CD14-positive monocyte (primary cell): ENCODE data around the gene ALOX5. TPM values are rescaled to one million over a fixed set of nuclear protein-coding genes. Genes with fewer than 3 reads are reported as not detected.

Source experiments
- DNase-seq, 3 donors: peaks; one replicate each; pipeline ENCODE4 v3.0.0-alpha.2; 2011 to 2022
- H2AFZ ChIP-seq: 2 replicates; pipeline ENCODE4 v1.6.0; 2012; ENCODE audit warnings: mild to moderate bottlenecking, low read depth, low read length, inconsistent platforms; ENCODE audit not compliant: insufficient read depth, poor library complexity, severe bottlenecking
- H3K27ac ChIP-seq, 2 donors: 1 replicate in 1 of 2; 2 replicates in 1 of 2; pipeline ENCODE4 v1.5.1; 2012 to 2013; ENCODE audit warnings: low read length in 2 of 2, control low read depth in 1 of 2, inconsistent platforms in 1 of 2, low read depth in 1 of 2, mild to moderate bottlenecking in 1 of 2
- H3K27me3 ChIP-seq, 2 donors: one replicate each; pipeline versions ENCODE4 v1.6.0 to v1.6.1; 2011 to 2013; ENCODE audit warnings: low read length in 2 of 2; ENCODE audit not compliant: control insufficient read depth in 2 of 2, insufficient read depth in 2 of 2
- H3K36me3 ChIP-seq, 2 donors: replicated peaks in 1 of 2; 1 replicate in 1 of 2; 2 replicates in 1 of 2; pipeline versions ENCODE4 v1.5.1 to v1.6.1; 2012 to 2013; ENCODE audit warnings: low read length in 2 of 2, control low read depth in 1 of 2, inconsistent platforms in 1 of 2, mild to moderate bottlenecking in 1 of 2; ENCODE audit not compliant: insufficient read depth in 2 of 2, control insufficient read depth in 1 of 2
- H3K4me1 ChIP-seq, 2 donors: 1 replicate in 1 of 2; 2 replicates in 1 of 2; pipeline versions ENCODE4 v1.5.1 to v1.6.1; 2012 to 2013; ENCODE audit warnings: low read length in 2 of 2, control low read depth in 1 of 2, inconsistent platforms in 1 of 2, mild to moderate bottlenecking in 1 of 2, moderate library complexity in 1 of 2; ENCODE audit not compliant: insufficient read depth in 2 of 2, control insufficient read depth in 1 of 2
- H3K4me2 ChIP-seq: replicated peaks from 2 replicates; pipeline ENCODE3; 2012; ENCODE audit warnings: low read length, moderate library complexity, mild to moderate bottlenecking; ENCODE audit not compliant: poor library complexity, severe bottlenecking; ENCODE audit errors: extremely low read depth
- H3K4me3 ChIP-seq, 3 experiments: fragments of 200-600 bp in 1 of 3; sonication (generic) in 1 of 3; replicated peaks in 1 of 3; 1 replicate in 2 of 3; 2 replicates in 1 of 3; pipeline ENCODE4 v1.5.1; 2011 to 2013; ENCODE audit warnings: low read length in 3 of 3, mild to moderate bottlenecking in 3 of 3, control low read depth in 2 of 3, low read depth in 2 of 3, inconsistent platforms in 1 of 3, moderate library complexity in 1 of 3
- H3K79me2 ChIP-seq: 2 replicates; pipeline ENCODE4 v1.6.0; 2012; ENCODE audit warnings: mild to moderate bottlenecking, control low read depth, inconsistent platforms, low read length, moderate library complexity; ENCODE audit not compliant: insufficient read depth
- H3K9ac ChIP-seq: 2 replicates; pipeline ENCODE4 v1.6.0; 2017; ENCODE audit warnings: low read length, mild to moderate bottlenecking; ENCODE audit not compliant: insufficient read depth, poor library complexity, severe bottlenecking
- H3K9me3 ChIP-seq, 2 donors: replicated peaks in 1 of 2; 1 replicate in 1 of 2; 2 replicates in 1 of 2; pipeline versions ENCODE4 v1.5.1 to v1.6.1; 2012 to 2013; ENCODE audit warnings: low read length in 2 of 2, control low read depth in 1 of 2; ENCODE audit not compliant: control insufficient read depth in 1 of 2, insufficient read depth in 1 of 2
- H4K20me1 ChIP-seq: 2 replicates; pipeline ENCODE4 v1.6.0; 2012; ENCODE audit warnings: mild to moderate bottlenecking, low read length, control low read depth, moderate library complexity; ENCODE audit not compliant: insufficient read depth
- H3K27ac Mint-ChIP-seq, 7 donors: one replicate each; pipeline ENCODE4 v1.8.0; 2020; ENCODE audit warnings: mild to moderate bottlenecking in 7 of 7, mixed read lengths in 7 of 7, moderate library complexity in 6 of 7, inconsistent platforms in 2 of 7
- H3K27me3 Mint-ChIP-seq, 3 donors: one replicate each; pipeline ENCODE4 v1.8.0; 2021 to 2022; ENCODE audit warnings: low read depth in 3 of 3, mild to moderate bottlenecking in 3 of 3, mixed read lengths in 3 of 3, moderate library complexity in 3 of 3, inconsistent platforms in 1 of 3
- H3K36me3 Mint-ChIP-seq, 2 donors: one replicate each; pipeline ENCODE4 v1.8.0; 2020; ENCODE audit warnings: mixed read lengths in 2 of 2, inconsistent platforms in 1 of 2, mild to moderate bottlenecking in 1 of 2
- H3K4me1 Mint-ChIP-seq: one replicate; pipeline ENCODE4 v1.8.0; 2020; ENCODE audit warnings: mild to moderate bottlenecking, mixed read lengths
- H3K4me3 Mint-ChIP-seq, 2 donors: one replicate each; pipeline ENCODE4 v1.8.0; 2020; ENCODE audit warnings: mild to moderate bottlenecking in 2 of 2, mixed read lengths in 2 of 2, moderate library complexity in 1 of 2
- H3K9me3 Mint-ChIP-seq, 7 donors: one replicate each; pipeline ENCODE4 v1.8.0; 2020 to 2022; ENCODE audit warnings: mixed read lengths in 7 of 7, mild to moderate bottlenecking in 6 of 7, moderate library complexity in 6 of 7, inconsistent platforms in 2 of 7
- WGBS: methylation state at CpG from one replicate; pipeline ENCODE4 v1.1.5; 2013; ENCODE audit warnings: missing lambda C conversion rate; ENCODE audit not compliant: insufficient coverage; 5-methylcytosine and 5-hydroxymethylcytosine counted together
- intact Hi-C, 2 donors: fragments of 100-400 bp; cut with micrococcal nuclease; formaldehyde crosslinking; loops; one replicate each; pipeline versions ENCODE4 v1.15.0 to v1.15.1; 2023
- polyA plus RNA-seq, 3 donors: library from polyadenylated mRNA; depleted of rRNA in 1 of 3; unstranded in 2 of 3; stranded (reverse) in 1 of 3; fragments of 300-500 nt in 2 of 3; fragments of >200 nt in 1 of 3; fragmentation: Illumina TruSeq in 2 of 3; gene quantifications; 1 replicate in 2 of 3; 2 replicates in 1 of 3; pipeline ENCODE4 v1.2.3, GENCODE V29; 2012 to 2021
- TF ChIP-seq, protein P1 (sequence below): fragments of 200-600 bp; IDR thresholded peaks from one replicate; pipeline ENCODE4 v1.8.0; 2022; ENCODE audit warnings: antibody characterized with exemption, mild to moderate bottlenecking

The ALOX5 gene
- polyA plus RNA-seq, 3 donors = 223 to 918 (median 272) TPM

DNA sequence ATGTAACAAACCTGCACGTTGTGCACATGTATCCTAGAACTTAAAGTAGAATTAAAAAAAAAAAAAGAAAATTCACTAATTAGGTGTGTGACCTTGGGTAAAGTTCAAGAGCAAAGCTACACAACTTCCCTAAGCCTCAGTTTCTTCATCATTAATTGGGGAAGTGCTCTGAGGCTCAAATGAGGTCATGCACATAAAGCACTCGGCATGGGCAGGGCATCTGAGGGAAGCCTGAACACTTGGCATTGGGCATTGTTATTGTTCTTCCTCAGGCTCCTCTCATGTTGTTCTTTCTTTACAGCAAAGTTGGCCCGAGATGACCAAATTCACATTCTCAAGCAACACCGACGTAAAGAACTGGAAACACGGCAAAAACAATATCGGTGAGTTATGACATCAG lies 21.5 kb downstream of the ALOX5 start:
- peak overlapping the region in 1 of 2 donors; percentile 49 for H3K27ac ChIP-seq
- Mint-ChIP-seq H3K27me3 (peaks cover 0 to 5% (median 2%) of the 10 kb centered on the region in 3 donors), H3K4me1 (peaks cover 33% of the 10 kb centered on the region), H3K9me3 (peaks cover 9 to 30% (median 15%) of the 10 kb centered on the region in 7 donors), H3K4me3 (no peak overlapping the region), H3K27ac (peak overlapping the region in 5 of 7 donors; percentile 5 to 89 (median 78)), H3K36me3 (peaks cover 67 to 74% of the 10 kb centered on the region in 2 donors)
- no peak overlapping the region for H2AFZ ChIP-seq
- 71% methylated on average over 6 of the region's 7 CpGs for WGBS
- H3K79me2 ChIP-seq = no peaks in the 10 kb centered on the region
- DNase-seq = peak; percentile 56 to 75 (median 58)
- peaks cover 0 to 5% of the 10 kb centered on the region in 2 donors for H3K9me3 ChIP-seq
- H3K4me2 ChIP-seq = no peak overlapping the region
- H3K4me1 ChIP-seq = peaks cover 23 to 30% of the 10 kb centered on the region in 2 donors
- peaks cover 12% of the 10 kb centered on the region for H4K20me1 ChIP-seq
- H3K4me3 ChIP-seq = no peak overlapping the region
- intact Hi-C loops = no loop called here
- peaks cover 33 to 42% of the 10 kb centered on the region in 2 donors for H3K36me3 ChIP-seq
- TF ChIP-seq, protein P1, sequence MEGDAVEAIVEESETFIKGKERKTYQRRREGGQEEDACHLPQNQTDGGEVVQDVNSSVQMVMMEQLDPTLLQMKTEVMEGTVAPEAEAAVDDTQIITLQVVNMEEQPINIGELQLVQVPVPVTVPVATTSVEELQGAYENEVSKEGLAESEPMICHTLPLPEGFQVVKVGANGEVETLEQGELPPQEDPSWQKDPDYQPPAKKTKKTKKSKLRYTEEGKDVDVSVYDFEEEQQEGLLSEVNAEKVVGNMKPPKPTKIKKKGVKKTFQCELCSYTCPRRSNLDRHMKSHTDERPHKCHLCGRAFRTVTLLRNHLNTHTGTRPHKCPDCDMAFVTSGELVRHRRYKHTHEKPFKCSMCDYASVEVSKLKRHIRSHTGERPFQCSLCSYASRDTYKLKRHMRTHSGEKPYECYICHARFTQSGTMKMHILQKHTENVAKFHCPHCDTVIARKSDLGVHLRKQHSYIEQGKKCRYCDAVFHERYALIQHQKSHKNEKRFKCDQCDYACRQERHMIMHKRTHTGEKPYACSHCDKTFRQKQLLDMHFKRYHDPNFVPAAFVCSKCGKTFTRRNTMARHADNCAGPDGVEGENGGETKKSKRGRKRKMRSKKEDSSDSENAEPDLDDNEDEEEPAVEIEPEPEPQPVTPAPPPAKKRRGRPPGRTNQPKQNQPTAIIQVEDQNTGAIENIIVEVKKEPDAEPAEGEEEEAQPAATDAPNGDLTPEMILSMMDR = no peak
- H3K9ac ChIP-seq = no peak overlapping the region
- no peaks in the 10 kb centered on the region for H3K27me3 ChIP-seq

GRCh38 chr10:45398595-45398994 lies 24.6 kb downstream of the ALOX5 start:
- Mint-ChIP-seq H3K9me3 (peaks cover 2 to 22% (median 7%) of the 10 kb centered on the region in 7 donors), H3K36me3 (peaks cover 75 to 79% of the 10 kb centered on the region in 2 donors), H3K27ac (peak overlapping the region in 1 of 7 donors; percentile 43), H3K4me1 (peaks cover 49% of the 10 kb centered on the region), H3K27me3 (peaks cover 0 to 7% (median 1%) of the 10 kb centered on the region in 3 donors), H3K4me3 (no peak overlapping the region)
- Histone ChIP-seq H3K27me3 (no peaks in the 10 kb centered on the region), H4K20me1 (peaks cover 28% of the 10 kb centered on the region), H3K4me1 (peaks cover 32 to 39% of the 10 kb centered on the region in 2 donors), H3K9ac (no peak overlapping the region), H3K79me2 (no peaks in the 10 kb centered on the region), H3K4me3 (no peak overlapping the region), H3K4me2 (no peak overlapping the region), H2AFZ (no peak overlapping the region), H3K9me3 (peaks cover 0 to 5% of the 10 kb centered on the region in 2 donors), H3K27ac (no peak overlapping the region), H3K36me3 (peaks cover 48 to 70% of the 10 kb centered on the region in 2 donors)
- intact Hi-C loops = no loop called here
- no peak for DNase-seq
- WGBS = no CpG with 5 or more reads among the region's 1 CpG
- TF ChIP-seq, protein P1 = no peak
